Endothelial cell of hepatic sinusoid (primary cell): Measurements from ENCODE around the gene DAPK3.
"Not testable (repeated sequence)": the region's sequence is repeated elsewhere in the genome, so short reads cannot be mapped to it uniquely, and the experiment has no call there.

Experiments
- in situ Hi-C: cut with HindIII; loops from 2 replicates; pipeline ENCODE4 v1.10.0; 2017; ENCODE audit warnings: low sequenced_read_pairs

The DAPK3 gene

GRCh38 chr19:4005436-4005835 lies 34.5 kb upstream of the DAPK3 start:
- in situ Hi-C loops, result not testable (repeated sequence)

- in situ Hi-C loops, result not testable (repeated sequence)
Measured at GRCh38 chr19:4000798-4001197, 29.9 kb upstream of the DAPK3 start.

GRCh38 chr19:3998667-3999412 lies 27.9 kb upstream of the DAPK3 start:
- in situ Hi-C loops, result loop anchor here (25.0 kb wide), 1 partner anchor 212 kb away; the partner anchor contains the start of gene MATK

- in situ Hi-C loops, result loop anchor here (25.0 kb wide), 1 partner anchor 208 kb away; the partner anchor contains the start of gene MATK
Measured at GRCh38 chr19:3995607-3996006, 24.7 kb upstream of the DAPK3 start.

- in situ Hi-C loops, result loop anchor here (25.0 kb wide), 1 partner anchor 203 kb away; the partner anchor contains the start of gene MATK
Measured at GRCh38 chr19:3990815-3991117, 19.9 kb upstream of the DAPK3 start.

- in situ Hi-C loops, result loop anchor here (10.0 to 25.0 kb wide), 2 partner anchors 200 to 217 kb away; partner anchors contain the start of gene MATK
Measured at GRCh38 chr19:3987619-3988371, 16.9 kb upstream of the DAPK3 start.

- in situ Hi-C loops, result loop anchor here (10.0 to 25.0 kb wide), 2 partner anchors 199 to 218 kb away; partner anchors contain the start of gene MATK
Measured at GRCh38 chr19:3986260-3987041, 15.6 kb upstream of the DAPK3 start.

- in situ Hi-C loops, result loop anchor here (10.0 to 25.0 kb wide), 2 partner anchors 198 to 219 kb away; partner anchors contain the start of gene MATK
Measured at GRCh38 chr19:3985643-3986259, 14.9 kb upstream of the DAPK3 start.

- in situ Hi-C loops, result loop anchor here (10.0 to 25.0 kb wide), 2 partner anchors 198 to 220 kb away; partner anchors contain the start of gene MATK
Measured at GRCh38 chr19:3984908-3985642, 14.2 kb upstream of the DAPK3 start, which contains the start of gene EEF2. EEF2 (minus strand) TSS chr19:3985463; CDS start chr19:3985380, 83 bp downstream.

- in situ Hi-C loops, result loop anchor here (10.0 to 25.0 kb wide), 2 partner anchors 197 to 220 kb away; partner anchors contain the start of gene MATK
Measured at GRCh38 chr19:3984584-3984907, 13.6 kb upstream of the DAPK3 start.

- in situ Hi-C loops, result loop anchor here (10.0 to 25.0 kb wide), 2 partner anchors 197 to 221 kb away; partner anchors contain the start of gene MATK
Measured at GRCh38 chr19:3983936-3984583, 13.2 kb upstream of the DAPK3 start.

- in situ Hi-C loops, result loop anchor here (10.0 to 25.0 kb wide), 2 partner anchors 196 to 221 kb away; partner anchors contain the start of gene MATK
Measured at GRCh38 chr19:3983542-3983914, 12.6 kb upstream of the DAPK3 start.

GRCh38 chr19:3982701-3983541 lies 12.0 kb upstream of the DAPK3 start:
- in situ Hi-C loops, result loop anchor here (10.0 to 25.0 kb wide), 2 partner anchors 196 to 222 kb away; partner anchors contain the start of gene MATK

- in situ Hi-C loops, result loop anchor here (10.0 to 25.0 kb wide), 2 partner anchors 195 to 223 kb away; partner anchors contain the start of gene MATK
Measured at GRCh38 chr19:3981736-3982681, 11.1 kb upstream of the DAPK3 start.

GRCh38 chr19:3981373-3981735 lies 10.5 kb upstream of the DAPK3 start:
- in situ Hi-C loops, result loop anchor here (10.0 to 25.0 kb wide), 2 partner anchors 194 to 223 kb away; partner anchors contain the start of gene MATK

- in situ Hi-C loops, result loop anchor here (10.0 to 25.0 kb wide), 2 partner anchors 193 to 224 kb away; partner anchors contain the start of gene MATK
Measured at GRCh38 chr19:3980353-3981251, 9.7 kb upstream of the DAPK3 start.
